ENCODE results near the gene WDFY2.

The WDFY2 gene

GRCh38 chr13:51764184-51765141 is 180.2 kb downstream of the WDFY2 start:
- H3K4me3 ChIP-seq (ENCODE audit: low read depth, low read length) = no peak overlapping the region
- no peak for DNase-seq (ENCODE audit: low read depth)
- no peak for TF ChIP-seq CTCF (IDR thresholded peaks at IDR 0.05; ENCODE audit: low read depth, low read length)
- TF ChIP-seq MAX (IDR thresholded peaks at IDR 0.05; ENCODE audit: low read depth, low read length) = no peak
- TF ChIP-seq MYC (IDR thresholded peaks at IDR 0.05; ENCODE audit: low read depth, low read length) = no peak
- TF ChIP-seq POLR2A (IDR thresholded peaks at IDR 0.05; ENCODE audit: extremely low read depth, insufficient read length) = no peak

- TF ChIP-seq MYC (IDR thresholded peaks at IDR 0.05; ENCODE audit: low read depth, low read length) (no peak), POLR2A (IDR thresholded peaks at IDR 0.05; ENCODE audit: extremely low read depth, insufficient read length) (no peak), MAX (IDR thresholded peaks at IDR 0.05; ENCODE audit: low read depth, low read length) (no peak), CTCF (IDR thresholded peaks at IDR 0.05; ENCODE audit: low read depth, low read length) (no peak)
- H3K4me3 ChIP-seq (ENCODE audit: low read depth, low read length) = no peak overlapping the region
- no peak for DNase-seq (ENCODE audit: low read depth)
Observed at GRCh38 chr13:51765142-51765515, 180.9 kb downstream of the WDFY2 start.

- H3K4me3 ChIP-seq (ENCODE audit: low read depth, low read length) = no peak overlapping the region
- peak; percentile 46 for DNase-seq (ENCODE audit: low read depth)
- TF ChIP-seq MYC (IDR thresholded peaks at IDR 0.05; ENCODE audit: low read depth, low read length) (no peak), MAX (IDR thresholded peaks at IDR 0.05; ENCODE audit: low read depth, low read length) (peak; percentile 30; the same call in 1 of the 2 replicates), POLR2A (IDR thresholded peaks at IDR 0.05; ENCODE audit: extremely low read depth, insufficient read length) (no peak), CTCF (IDR thresholded peaks at IDR 0.05; ENCODE audit: low read depth, low read length) (peak; percentile 35)
Observed at GRCh38 chr13:51767100-51767499, 182.8 kb downstream of the WDFY2 start.

- DNase-seq (ENCODE audit: low read depth) = no peak
- H3K4me3 ChIP-seq (ENCODE audit: low read depth, low read length) = no peak overlapping the region
- TF ChIP-seq CTCF (IDR thresholded peaks at IDR 0.05; ENCODE audit: low read depth, low read length) (peak; percentile 19), POLR2A (IDR thresholded peaks at IDR 0.05; ENCODE audit: extremely low read depth, insufficient read length) (no peak)
Observed at GRCh38 chr13:51768378-51768921, 184.2 kb downstream of the WDFY2 start.

GRCh38 chr13:51768976-51769375 is 184.7 kb downstream of the WDFY2 start:
- TF ChIP-seq MYC (IDR thresholded peaks at IDR 0.05; ENCODE audit: low read depth, low read length) (no peak), MAX (IDR thresholded peaks at IDR 0.05; ENCODE audit: low read depth, low read length) (no peak), POLR2A (IDR thresholded peaks at IDR 0.05; ENCODE audit: extremely low read depth, insufficient read length) (no peak), CTCF (IDR thresholded peaks at IDR 0.05; ENCODE audit: low read depth, low read length) (no peak)
- no peak for DNase-seq (ENCODE audit: low read depth)
- no peak overlapping the region for H3K4me3 ChIP-seq (ENCODE audit: low read depth, low read length)

Data from NB4 (cell line).